GM12891 (cell line): ENCODE measurements around the gene LRWD1.

ENCODE experiments used
- PAX5 ChIP-seq: IDR thresholded peaks from 2 replicates; pipeline ENCODE4 v1.6.1; 2011; ENCODE audit warnings: low read length, moderate library complexity, mild to moderate bottlenecking; ENCODE audit not compliant: insufficient read depth, severe bottlenecking
- POLR2A ChIP-seq: IDR thresholded peaks from 2 replicates; pipeline ENCODE4 v1.6.1; 2011; ENCODE audit warnings: low read depth, low read length, control low read depth
- POLR2AphosphoS5 ChIP-seq: IDR thresholded peaks from 2 replicates; pipeline ENCODE4 v1.6.1; 2011; ENCODE audit warnings: low read depth, low read length, control low read depth
- POU2F2 ChIP-seq: IDR thresholded peaks from 2 replicates; pipeline ENCODE4 v1.6.1; 2011; ENCODE audit warnings: low read depth, mild to moderate bottlenecking, control low read depth, low read length, moderate library complexity
- SPI1 ChIP-seq: IDR thresholded peaks from 2 replicates; pipeline ENCODE4 v1.6.1; 2011; ENCODE audit warnings: low read depth, low read length, control low read depth
- TAF1 ChIP-seq: IDR thresholded peaks from 2 replicates; pipeline ENCODE4 v1.6.1; 2011; ENCODE audit warnings: low read depth, low read length, control low read depth

DNA sequence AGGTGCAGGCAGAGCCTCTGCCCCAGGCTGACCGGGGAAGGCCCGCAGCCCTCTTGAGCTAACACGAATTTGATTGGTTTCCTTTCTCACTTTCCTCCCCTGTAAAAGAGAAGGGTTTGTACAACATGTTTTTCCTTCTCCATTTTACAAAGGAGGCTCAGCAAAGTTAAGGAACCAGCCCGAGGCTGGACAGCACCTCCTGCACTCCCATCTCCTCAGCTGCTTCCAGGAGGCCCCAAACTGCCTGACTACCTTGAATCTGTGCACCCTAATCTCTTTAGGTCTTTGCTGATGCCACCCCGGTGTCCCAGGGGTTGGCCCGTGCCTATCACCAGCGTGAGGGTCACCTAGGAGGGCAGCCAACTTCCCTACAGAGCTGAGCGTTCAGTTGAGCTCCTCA lies 4.3 kb upstream of the LRWD1 start:
- no peak for TF ChIP-seq POLR2A
- TF ChIP-seq POLR2AphosphoS5: no peak
- TF ChIP-seq TAF1: no peak
- TF ChIP-seq SPI1: no peak
- TF ChIP-seq POU2F2: no peak
- TF ChIP-seq PAX5: no peak
